NCI-H128 (cell line): ENCODE data around the gene SLC24A5.

Source experiments
- DNase-seq: peaks from one replicate; lab custom pipeline; 2025; ENCODE audit not compliant: unreplicated experiment; lab: John Stamatoyannopoulos, UW

SLC24A5 gene

DNA sequence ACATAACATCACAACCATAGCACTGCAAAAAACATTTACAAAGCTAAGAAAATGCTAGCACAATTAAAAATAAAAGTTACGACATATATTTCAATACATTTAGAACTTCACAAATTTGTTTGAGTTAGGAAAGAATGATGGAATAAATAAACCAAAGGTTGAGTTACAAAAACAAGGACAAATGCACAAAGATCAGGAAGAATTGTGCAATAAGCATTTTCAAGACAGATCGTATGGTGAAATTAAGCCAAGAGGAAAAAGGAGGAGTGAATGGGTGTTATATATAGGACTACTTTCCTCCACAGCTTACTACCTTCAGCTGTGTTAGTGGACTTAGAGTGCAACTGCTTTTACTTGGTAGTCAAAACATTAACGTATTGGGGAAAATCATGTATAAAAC, 64.7 kb downstream of the SLC24A5 start:
- no peak for DNase-seq

GRCh38 chr15:48186271-48186670, 65.5 kb downstream of the SLC24A5 start:
- DNase-seq: no peak

- DNase-seq: no peak
Observed at GRCh38 chr15:48190932-48191573, 70.3 kb downstream of the SLC24A5 start.

DNA sequence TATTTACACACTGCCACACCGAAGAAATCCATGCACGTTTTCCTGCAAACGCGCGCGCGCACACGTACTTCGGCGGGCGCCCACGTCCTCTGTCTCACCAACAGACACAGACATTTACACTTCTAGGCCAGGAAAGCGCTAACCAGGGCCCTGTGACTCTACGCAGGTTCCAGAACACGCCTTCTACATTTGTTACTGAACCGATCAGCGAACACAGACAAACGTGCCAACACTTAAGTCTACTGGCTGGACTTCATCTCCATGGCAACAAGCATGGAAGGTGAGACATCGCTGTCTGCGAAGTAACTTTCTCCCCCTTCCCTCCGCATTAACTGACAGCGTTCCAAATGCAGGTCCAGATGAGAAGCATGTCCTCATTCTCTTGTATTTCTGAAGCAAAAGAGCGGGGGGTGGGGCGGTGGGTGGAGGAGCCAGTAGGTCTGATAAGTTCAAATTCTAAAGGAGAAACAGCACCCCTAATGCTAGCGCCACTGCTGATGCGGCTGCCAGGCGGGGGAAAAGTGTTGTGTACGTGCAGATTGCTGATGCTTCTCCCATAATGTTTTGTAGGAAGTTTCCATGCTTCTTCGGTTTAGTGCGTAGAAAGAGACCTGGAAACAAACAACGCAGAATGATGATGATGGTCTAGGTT, 70.9 kb downstream of the SLC24A5 start, which contains the start of gene CTXN2:
Gene CTXN2, plus strand, starts transcription at position 92 of the 652 bp plus-strand sequence. CDS start 9,636 bp downstream, outside the sequence.
- no peak for DNase-seq
